Measurements from ENCODE around the gene CA6.
"Not testable (repeated sequence)": the region's sequence is repeated elsewhere in the genome, so short reads cannot be mapped to it uniquely, and the experiment has no call there.

Gene CA6

GRCh38 chr1:8945568-8945967 lies at the start of gene CA6:
CA6 (plus strand) TSS chr1:8945868; CDS start chr1:8945887, 19 bp downstream.
- no peak for DNase-seq (ENCODE audit: low read depth)

- DNase-seq (ENCODE audit: low read depth), result not testable (repeated sequence)
Measured at GRCh38 chr1:8896775-8897174, 48.9 kb upstream of the CA6 start.

- not testable (repeated sequence) for DNase-seq (ENCODE audit: low read depth)
Measured at GRCh38 chr1:8897505-8897904, 48.2 kb upstream of the CA6 start.

- DNase-seq (ENCODE audit: low read depth), result not testable (repeated sequence)
Measured at GRCh38 chr1:8898418-8898817, 47.2 kb upstream of the CA6 start.

DNA sequence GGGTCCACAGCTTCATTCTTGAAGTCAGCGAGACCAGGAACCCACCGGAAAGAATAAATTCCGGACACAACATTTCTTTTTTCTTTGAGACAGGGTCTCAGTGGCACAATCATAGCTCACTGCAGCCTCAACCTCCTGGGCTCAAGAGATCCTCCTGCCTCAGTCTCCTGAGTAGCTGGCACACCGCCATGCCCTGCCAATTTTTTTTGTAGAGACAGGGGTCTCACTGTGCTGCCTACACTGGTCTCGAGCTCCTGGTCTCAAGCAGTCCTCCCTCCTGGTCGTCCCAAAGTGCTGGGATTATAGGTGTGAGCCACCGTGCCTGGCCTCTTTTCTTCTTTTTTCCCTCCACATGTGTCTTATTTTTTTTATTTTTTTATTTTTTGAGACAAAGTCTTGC lies 46.6 kb upstream of the CA6 start:
- DNase-seq (ENCODE audit: low read depth), result no peak

DNA sequence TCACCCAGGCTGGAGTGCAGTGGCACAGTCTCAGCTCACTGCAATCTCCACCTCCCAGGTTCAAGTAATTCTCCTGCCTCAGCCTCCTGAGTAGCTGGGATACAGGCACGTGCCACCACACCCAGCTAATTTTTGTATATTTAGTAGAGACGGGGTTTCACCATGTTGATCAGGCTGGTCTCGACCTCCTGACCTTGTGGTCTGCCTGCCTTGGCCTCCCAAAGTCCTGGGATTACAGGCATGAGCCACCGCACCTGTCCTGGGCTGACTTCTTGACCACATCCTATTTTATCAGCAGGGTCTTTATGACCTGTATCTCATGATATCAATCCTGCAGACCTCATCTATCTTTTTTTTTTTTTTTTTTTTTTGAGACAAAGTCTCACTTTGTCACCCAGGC lies 45.0 kb upstream of the CA6 start:
- not testable (repeated sequence) for DNase-seq (ENCODE audit: low read depth)

GRCh38 chr1:8902765-8903164 lies 42.9 kb upstream of the CA6 start:
- DNase-seq (ENCODE audit: low read depth), result no peak

DNA sequence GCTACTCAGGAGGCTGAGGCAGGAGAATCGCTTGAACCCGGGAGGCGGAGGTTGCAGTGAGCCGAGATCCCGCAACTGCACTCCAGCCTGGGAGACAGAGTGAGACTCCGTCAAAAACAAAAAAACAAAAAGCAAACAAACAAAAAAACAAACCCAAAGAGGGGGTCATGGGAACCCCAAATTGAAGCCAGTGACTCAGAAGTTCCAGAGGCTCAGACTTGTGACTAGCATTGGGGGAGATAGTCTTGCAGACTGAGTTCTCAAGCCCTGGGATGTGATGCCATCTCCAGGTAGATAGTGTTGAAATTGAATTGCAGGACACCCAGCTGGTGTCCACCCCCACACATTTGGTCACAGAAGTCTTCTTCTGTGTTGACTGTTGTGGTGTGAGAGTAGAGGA lies 42.3 kb upstream of the CA6 start:
- DNase-seq (ENCODE audit: low read depth), result no peak

DNA sequence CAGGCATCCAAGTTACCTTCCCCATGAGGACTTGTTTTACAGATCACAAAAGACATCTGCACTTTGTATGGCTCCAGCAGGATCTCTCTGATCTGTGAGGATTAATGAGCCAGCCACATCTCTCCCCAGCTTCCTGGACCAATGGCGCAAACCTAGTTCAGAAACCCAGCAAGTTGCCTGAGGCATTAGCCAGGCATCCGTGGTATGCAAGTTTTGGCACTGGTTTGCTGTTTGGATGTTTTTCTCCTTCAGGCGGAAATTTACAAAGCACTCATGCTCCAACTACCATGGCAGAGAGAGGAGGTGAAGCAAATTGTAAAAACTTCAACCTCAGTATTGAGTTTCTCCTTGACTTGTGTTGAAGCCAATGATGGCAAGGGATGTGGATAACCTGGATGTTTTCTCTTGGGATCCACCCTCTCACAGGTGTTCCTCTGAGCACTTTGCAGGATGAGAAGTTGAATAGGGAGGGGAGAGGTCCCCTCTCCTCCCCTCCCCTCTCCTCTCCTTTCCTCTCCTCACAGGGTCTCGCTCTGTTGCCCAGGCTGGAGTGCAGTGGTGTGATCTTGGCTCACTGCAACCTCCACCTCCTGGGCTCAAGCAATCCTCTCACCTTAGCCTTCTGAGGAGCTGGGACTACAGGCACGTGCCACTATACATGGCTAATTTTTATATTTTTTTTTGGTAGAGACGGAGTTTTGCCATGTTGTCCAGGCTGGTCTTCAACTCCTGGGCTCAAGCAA lies 41.6 kb upstream of the CA6 start:
- DNase-seq (ENCODE audit: low read depth), result peak; percentile 90

DNA sequence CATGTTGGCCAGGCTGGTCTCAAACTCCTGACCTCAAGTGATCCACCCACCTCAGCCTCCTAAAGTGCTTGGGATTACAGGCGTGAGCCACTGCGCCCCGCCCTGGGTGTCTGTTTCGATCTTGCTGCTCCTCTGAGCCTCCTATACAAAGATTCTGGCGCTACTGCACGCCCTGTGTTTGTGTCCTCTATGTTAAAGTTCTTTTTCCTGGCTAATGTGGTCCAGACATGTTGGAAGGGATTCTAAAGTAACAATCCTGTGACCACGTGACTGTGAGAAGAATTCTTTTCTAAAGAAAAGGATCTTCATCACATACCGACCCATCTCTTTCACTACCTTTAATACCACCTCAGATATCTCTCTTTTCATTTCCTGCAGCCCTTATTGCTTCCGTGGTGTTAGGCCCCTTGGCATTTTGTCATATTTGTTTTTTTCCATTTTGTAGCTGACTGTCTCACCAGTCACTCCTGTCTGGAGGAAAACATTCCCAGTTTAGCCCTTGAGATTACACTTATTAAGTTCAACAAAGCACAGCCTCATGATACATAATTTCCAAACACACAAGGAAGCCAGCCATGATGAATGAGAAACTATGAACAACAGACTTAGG lies 40.0 kb upstream of the CA6 start:
- peak; percentile 85 for DNase-seq (ENCODE audit: low read depth)

- DNase-seq (ENCODE audit: low read depth), result no peak
Measured at GRCh38 chr1:8908388-8909151, 37.1 kb upstream of the CA6 start.

GRCh38 chr1:8910331-8910730 lies 35.3 kb upstream of the CA6 start:
- DNase-seq (ENCODE audit: low read depth), result no peak

DNA sequence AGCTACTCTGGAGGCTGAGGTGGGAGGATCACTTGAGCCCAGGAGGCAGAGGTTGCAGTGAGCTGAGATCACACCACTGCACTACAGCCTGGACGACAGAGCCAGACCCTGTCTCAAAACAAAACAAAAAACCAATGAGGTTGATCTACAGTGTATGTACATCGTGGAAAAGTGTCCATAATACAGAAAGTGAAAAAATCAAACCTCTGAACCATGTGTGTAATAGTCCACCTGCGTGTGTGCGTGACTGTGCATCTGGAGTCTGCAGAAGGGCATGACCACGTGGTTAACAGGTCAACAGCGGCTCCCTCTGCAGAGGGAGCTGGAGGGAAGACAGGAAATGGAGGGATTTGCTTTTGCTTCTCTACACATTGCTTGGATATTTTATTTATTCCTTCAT lies 34.8 kb upstream of the CA6 start:
- no peak for DNase-seq (ENCODE audit: low read depth)

DNA sequence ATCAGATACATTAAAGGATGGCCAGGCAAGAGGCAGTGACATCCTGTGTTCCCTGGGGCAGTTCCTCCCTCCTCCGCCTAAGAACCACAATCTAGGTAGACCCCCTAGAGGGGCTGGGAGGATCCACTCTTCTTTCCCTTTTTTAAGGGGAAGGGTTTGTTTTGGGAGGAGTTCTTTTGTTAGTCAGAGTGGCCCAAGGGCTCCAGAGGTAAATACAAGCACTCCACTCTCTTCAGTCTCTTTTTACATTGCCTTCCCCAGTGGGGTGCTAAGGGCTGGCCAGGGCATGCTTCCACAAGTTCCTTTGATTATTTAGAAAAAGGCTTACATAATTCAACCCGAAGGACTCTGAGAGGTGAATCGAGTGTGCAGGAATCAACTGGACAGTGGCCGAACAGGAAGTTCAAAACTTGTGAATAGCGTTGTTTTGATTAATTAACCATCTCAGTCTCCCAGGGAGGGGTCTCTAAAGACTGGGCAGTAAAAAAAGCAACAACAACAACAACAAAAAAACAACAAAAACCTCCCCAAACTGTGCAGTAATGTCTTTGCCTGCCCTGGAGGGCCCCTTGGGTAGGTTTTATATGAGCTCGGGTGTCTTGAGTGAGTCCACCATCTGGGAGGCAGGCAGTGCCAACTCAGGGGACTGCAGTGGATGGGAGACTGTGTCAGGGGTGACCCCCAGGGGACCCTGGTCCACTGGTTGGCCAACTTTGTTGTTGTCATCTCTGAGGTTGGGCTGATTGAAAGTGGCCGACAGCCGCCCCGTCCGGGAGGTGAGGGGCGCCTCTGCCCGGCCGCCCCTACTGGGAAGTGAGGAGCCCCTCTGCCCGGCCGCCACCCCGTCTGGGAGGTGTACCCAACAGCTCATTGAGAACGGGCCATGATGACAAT lies 34.0 kb upstream of the CA6 start:
- no peak for DNase-seq (ENCODE audit: low read depth)

- DNase-seq (ENCODE audit: low read depth), result no peak
Measured at GRCh38 chr1:8913457-8913856, 32.2 kb upstream of the CA6 start.

DNA sequence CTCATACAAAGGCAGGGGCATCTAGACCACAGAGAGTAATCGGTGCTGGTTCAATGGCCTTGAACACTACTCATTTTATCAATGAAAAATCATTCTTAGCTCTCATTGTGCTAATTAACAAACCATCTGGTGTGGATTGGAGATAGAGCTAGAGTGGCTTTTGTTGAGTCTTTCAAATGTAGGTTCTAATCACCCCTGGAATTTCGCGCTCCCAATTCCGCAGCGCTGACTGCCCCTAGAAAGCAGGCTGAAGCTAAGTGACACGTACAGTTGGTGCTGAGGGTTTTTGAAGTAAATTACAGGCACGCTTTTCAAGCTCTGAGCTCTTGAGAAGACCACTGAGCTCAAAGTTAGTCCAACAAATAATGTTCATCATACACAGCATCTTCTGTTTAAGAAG lies 31.2 kb upstream of the CA6 start:
- DNase-seq (ENCODE audit: low read depth), result no peak

DNA sequence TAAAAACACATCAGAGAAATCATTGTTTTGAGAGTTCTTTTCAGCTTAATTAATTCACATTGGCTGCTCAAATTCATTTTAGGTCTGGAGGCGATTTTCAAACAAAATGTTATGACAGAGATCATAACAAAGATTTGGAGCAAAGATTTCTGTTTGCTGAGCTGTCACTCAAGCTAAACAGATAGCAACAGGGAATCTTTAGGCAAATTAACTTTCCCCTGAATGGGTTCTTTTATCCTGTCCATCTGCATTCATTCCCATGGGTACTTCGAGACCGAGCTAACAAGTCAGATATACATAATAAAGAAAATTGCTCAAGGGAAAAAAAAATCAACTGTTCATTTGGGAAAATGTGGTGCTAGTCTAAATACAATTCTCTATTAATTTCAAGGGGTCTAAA lies 30.2 kb upstream of the CA6 start:
- DNase-seq (ENCODE audit: low read depth), result no peak

GRCh38 chr1:8917536-8917935 lies 28.1 kb upstream of the CA6 start:
- DNase-seq (ENCODE audit: low read depth), result not testable (repeated sequence)

DNA sequence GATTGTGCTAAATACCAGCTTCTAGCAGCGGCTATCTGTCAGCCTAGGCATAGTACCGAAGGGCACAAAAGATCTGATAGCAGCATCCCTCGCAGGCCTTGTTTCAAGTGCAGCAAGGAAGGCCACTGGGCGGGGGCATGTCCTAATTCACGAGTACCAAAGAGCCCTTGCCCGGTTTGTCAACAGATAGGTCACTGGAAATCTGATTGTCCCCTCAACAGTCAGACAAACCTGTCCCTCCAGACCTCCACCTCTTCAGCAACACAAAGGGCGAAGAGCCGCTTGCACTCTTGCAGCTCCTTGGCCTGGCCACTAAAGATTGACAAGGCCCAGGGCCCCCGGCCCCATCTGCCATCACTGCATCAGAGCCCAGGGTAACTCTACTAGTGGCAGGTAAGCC lies 22.7 kb upstream of the CA6 start:
- no peak for DNase-seq (ENCODE audit: low read depth)

DNA sequence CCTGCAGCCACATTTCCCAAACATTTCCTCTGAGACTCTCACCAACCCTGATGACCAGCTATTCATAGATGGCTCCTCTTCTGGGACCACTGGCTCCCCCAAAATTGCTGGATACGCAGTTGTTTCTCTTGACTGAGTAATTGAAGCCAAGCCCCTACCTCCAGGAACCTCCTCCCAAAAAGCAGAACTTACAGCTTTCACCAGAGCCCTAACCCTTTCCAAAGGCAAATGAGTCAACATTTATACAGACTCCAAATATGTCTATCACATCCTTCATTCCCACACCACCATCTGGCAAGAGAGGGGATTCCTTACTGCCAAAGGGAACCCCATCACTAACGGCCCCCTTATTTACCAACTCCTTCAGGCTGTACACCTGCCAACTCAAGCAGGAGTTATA lies 20.3 kb upstream of the CA6 start:
- no peak for DNase-seq (ENCODE audit: low read depth)

DNA sequence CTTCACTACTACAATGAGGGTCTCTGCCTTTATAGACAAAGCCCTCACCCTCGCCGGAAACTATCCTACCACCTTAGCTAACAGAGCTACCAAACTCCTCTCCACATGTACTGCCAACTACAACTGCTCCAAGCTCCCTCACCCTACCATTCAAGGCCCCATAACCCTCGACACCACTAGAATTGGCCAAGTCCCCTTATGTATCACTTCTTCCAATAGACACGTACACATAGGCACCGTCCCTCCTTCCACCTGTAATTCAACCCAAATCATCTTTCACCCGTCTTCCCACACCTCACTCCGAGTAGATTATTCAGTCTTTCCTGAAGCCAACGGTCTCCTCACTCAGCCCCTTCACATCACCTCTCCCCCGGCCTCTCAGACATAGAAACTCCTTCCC lies 19.7 kb upstream of the CA6 start:
- no peak for DNase-seq (ENCODE audit: low read depth)
